GM12865 (cell line): ENCODE results near the gene FAM229A.

Experiments
- DNase-seq: peaks from one replicate; pipeline ENCODE4 v3.0.0; 2010; ENCODE audit warnings: low read depth
- H3K4me3 ChIP-seq: 2 replicates; pipeline ENCODE4 v1.5.1; 2011; ENCODE audit warnings: mild to moderate bottlenecking, low read depth, low read length, control low read depth
- TF ChIP-seq, protein P1 (sequence below): IDR thresholded peaks from 2 replicates; pipeline ENCODE4 v1.5.1; 2011; ENCODE audit warnings: low read length, control low read depth, low read depth, inconsistent platforms; ENCODE audit not compliant: insufficient read depth; ENCODE audit errors: missing control alignments

Gene FAM229A

DNA sequence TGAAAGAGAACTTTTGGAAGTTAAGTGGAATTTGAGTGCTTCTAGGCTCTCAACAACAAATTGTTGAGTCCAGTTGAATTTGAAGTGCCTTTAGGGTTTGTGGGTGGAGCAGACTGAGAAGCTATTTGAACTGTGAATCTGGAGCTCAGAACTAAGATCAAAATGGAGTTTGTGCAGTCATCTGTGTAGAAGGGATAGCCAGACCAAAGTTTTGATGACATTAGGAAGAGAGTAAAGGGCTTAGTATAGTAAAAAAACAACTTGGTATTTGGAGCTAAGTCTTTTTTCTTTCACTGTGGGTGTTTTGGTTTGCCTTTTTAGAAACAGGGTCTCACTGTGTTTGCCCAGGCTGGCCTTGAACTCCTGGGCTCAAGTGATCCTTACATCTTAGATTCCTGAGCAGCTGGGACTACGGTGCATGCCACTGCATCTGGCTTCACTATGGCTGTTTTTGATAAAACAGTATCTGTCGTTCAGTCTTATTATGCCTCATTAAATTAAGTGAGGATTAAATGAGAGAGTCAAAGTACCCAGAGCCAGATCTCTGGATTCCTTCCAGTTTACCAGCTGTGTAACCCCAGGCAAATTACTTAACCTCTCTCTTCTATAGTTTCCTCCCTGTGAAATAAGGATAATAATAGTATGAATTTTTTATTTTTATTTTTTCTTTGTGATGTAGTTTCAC lies 50.4 kb downstream of the FAM229A start:
- H3K4me3 ChIP-seq = no peak overlapping the region
- TF ChIP-seq, protein P1, sequence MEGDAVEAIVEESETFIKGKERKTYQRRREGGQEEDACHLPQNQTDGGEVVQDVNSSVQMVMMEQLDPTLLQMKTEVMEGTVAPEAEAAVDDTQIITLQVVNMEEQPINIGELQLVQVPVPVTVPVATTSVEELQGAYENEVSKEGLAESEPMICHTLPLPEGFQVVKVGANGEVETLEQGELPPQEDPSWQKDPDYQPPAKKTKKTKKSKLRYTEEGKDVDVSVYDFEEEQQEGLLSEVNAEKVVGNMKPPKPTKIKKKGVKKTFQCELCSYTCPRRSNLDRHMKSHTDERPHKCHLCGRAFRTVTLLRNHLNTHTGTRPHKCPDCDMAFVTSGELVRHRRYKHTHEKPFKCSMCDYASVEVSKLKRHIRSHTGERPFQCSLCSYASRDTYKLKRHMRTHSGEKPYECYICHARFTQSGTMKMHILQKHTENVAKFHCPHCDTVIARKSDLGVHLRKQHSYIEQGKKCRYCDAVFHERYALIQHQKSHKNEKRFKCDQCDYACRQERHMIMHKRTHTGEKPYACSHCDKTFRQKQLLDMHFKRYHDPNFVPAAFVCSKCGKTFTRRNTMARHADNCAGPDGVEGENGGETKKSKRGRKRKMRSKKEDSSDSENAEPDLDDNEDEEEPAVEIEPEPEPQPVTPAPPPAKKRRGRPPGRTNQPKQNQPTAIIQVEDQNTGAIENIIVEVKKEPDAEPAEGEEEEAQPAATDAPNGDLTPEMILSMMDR = no peak
- DNase-seq = no peak
